Effector memory CD8-positive, alpha-beta T cell (primary cell): ENCODE data around the gene CMYA5.

ENCODE experiments used
- ATAC-seq: fragments of 150-1000 bp; cut with Tn5 transposase; replicated peaks from 2 replicates; pipeline ENCODE4 v1.10.0; 2021; ENCODE audit warnings: mild to moderate bottlenecking, moderate library complexity
- DNase-seq, 3 experiments: peaks; one replicate each; pipeline ENCODE4 v3.0.0; 2021
- H3K27ac Mint-ChIP-seq, 2 donors: one replicate each; pipeline ENCODE4 v1.8.0; 2022; ENCODE audit warnings: mild to moderate bottlenecking in 2 of 2, mixed read lengths in 2 of 2, moderate library complexity in 2 of 2
- H3K27me3 Mint-ChIP-seq, 2 donors: one replicate each; pipeline ENCODE4 v1.8.0; 2022; ENCODE audit warnings: mixed read lengths in 2 of 2
- H3K36me3 Mint-ChIP-seq: one replicate; pipeline ENCODE4 v1.8.0; 2022; ENCODE audit warnings: mild to moderate bottlenecking, moderate library complexity, mixed read lengths; ENCODE audit not compliant: insufficient read depth
- H3K4me1 Mint-ChIP-seq, 2 donors: one replicate each; pipeline ENCODE4 v1.8.0; 2022; ENCODE audit warnings: low read depth in 2 of 2, mixed read lengths in 2 of 2
- H3K4me3 Mint-ChIP-seq, 2 donors: one replicate each; pipeline ENCODE4 v1.8.0; 2022; ENCODE audit warnings: mild to moderate bottlenecking in 2 of 2, mixed read lengths in 2 of 2, moderate library complexity in 2 of 2
- H3K9me3 Mint-ChIP-seq, 2 donors: one replicate each; pipeline ENCODE4 v1.8.0; 2022; ENCODE audit warnings: mixed read lengths in 2 of 2

The CMYA5 gene

DNA sequence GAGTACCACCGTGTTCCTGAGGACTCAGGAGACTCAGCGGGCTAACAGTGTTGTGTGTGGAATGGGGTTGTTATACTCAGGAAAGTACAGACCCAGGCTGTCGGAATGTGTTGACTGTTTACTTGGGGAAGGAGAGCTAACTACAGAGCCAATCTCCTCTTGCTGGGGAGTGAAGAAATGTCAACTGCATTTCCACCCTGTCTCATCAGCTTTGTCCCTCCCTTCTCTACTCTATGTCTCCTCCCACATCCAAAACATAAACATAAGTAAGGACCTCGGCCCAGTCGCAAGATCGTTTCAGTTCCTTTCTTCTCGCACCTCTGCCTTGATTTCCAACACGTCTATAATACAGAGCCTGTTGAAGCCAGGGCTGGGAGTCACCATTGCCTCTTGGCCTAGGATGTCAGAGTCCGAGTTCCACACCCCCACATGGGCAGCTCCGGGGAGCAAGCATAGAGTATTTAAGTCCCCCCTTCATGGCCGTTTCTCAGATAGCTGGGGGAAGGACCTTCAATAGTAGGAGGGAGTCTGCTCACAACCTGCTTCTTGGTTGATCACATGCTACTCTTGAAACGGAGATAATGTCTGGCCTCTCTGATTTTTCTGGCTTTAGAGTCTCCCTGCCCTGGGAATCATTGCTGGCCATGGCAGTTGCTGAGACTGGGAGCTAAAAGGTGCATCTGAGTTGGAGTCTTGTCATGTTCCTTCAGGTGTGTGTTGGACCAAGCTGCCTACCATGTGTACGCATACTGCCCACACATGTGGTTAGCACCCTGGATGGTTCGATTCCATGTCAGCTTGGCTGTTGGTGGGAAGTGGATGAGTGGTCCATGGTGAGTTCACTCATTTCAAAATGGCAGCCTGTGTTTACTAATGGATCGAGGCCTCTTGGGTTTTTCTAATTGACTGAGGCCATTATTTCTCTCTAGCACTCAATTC, 154.1 kb downstream of the CMYA5 start:
- Mint-ChIP-seq H3K27ac (no peak overlapping the region), H3K27me3 (peaks cover 23 to 65% of the 10 kb centered on the region in 2 donors), H3K4me1 (no peaks in the 10 kb centered on the region), H3K9me3 (no peaks in the 10 kb centered on the region), H3K36me3 (no peaks in the 10 kb centered on the region), H3K4me3 (no peak overlapping the region)
- no peak for ATAC-seq
- no peak for DNase-seq

DNA sequence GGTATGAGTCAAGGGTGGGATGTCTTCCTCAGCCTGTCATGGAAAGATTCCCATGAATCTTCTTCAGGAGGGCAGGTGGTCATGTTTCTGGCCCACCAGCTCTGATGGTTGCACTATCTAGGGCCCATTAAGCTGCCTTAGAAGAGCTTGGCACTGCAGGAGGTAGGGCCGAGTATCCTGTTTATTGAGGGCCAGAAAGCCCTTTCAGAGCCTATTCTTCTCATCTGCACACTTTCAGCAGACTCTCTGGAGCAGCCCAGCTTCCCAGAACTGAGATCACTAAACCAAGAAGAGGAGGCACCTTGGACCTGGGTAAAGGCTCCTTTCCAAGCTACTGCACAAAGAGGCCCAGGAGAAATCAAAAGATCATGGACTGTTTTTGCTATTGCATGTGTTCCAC, 154.9 kb downstream of the CMYA5 start:
- no peak overlapping the region for H3K27ac Mint-ChIP-seq
- no peaks in the 10 kb centered on the region for H3K9me3 Mint-ChIP-seq
- no peaks in the 10 kb centered on the region for H3K36me3 Mint-ChIP-seq
- peaks cover 24 to 65% of the 10 kb centered on the region in 2 donors for H3K27me3 Mint-ChIP-seq
- H3K4me1 Mint-ChIP-seq, result no peaks in the 10 kb centered on the region
- ATAC-seq, result no peak
- no peak overlapping the region for H3K4me3 Mint-ChIP-seq
- DNase-seq, result no peak

DNA sequence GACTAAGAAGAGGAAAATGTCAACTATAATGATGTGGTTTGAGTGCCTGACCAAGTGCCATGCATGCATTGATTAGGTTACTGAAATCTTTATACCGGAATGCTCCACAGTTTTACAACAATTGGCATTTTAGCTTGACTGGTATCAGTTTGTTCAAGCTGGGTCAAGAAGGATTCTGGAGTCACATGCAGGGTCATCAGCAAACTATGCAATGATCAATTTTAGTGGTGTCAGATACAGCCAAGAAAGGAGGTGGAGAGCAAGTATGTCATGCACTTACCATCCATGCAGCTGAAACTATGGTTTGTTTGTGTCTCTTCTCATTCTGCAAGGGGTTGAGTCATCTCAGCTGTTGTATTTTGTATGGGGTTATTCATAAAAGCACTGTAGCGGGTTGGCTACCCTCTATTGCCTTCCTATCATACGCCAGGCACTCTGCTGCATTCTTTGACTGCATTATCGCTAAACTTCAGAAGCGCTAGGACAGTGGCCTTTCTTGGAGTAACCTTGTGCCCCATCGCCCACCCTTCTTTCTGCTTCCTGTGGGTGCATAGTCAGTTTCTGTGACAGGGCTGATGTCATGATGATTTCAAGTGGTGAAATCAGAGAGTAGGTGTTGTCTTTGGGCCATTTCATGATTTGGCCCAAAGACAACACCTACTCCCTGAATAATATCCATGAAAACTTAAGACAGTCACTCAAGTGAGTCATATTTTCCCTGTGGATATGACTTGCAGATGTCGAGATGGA, 156.0 kb downstream of the CMYA5 start:
- no peak for ATAC-seq
- H3K4me1 Mint-ChIP-seq, result no peaks in the 10 kb centered on the region
- DNase-seq, result no peak
- H3K9me3 Mint-ChIP-seq, result no peaks in the 10 kb centered on the region
- no peaks in the 10 kb centered on the region for H3K36me3 Mint-ChIP-seq
- no peak overlapping the region for H3K4me3 Mint-ChIP-seq
- peaks cover 19 to 56% of the 10 kb centered on the region in 2 donors for H3K27me3 Mint-ChIP-seq
- no peak overlapping the region for H3K27ac Mint-ChIP-seq

DNA sequence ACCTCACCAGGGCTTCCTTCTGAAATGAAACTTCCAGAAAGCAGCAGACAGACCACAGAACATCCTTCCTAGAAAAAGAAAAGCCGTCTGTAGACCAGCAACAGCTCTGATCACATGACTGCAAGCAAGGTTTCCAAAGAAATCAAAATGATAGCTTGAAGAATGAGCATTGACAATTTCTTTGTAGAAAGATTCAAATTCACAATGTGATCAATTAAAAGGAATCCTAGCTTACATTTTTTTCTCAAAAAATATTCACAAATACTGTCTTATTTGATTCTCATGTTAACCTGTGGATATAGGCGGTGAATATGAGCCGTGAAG, 156.5 kb downstream of the CMYA5 start:
- no peak overlapping the region for H3K4me3 Mint-ChIP-seq
- H3K4me1 Mint-ChIP-seq, result no peaks in the 10 kb centered on the region
- no peak overlapping the region for H3K27ac Mint-ChIP-seq
- H3K36me3 Mint-ChIP-seq, result no peaks in the 10 kb centered on the region
- H3K27me3 Mint-ChIP-seq, result peaks cover 18 to 52% of the 10 kb centered on the region in 2 donors
- ATAC-seq (no peak), DNase-seq (no peak)
- no peaks in the 10 kb centered on the region for H3K9me3 Mint-ChIP-seq

DNA sequence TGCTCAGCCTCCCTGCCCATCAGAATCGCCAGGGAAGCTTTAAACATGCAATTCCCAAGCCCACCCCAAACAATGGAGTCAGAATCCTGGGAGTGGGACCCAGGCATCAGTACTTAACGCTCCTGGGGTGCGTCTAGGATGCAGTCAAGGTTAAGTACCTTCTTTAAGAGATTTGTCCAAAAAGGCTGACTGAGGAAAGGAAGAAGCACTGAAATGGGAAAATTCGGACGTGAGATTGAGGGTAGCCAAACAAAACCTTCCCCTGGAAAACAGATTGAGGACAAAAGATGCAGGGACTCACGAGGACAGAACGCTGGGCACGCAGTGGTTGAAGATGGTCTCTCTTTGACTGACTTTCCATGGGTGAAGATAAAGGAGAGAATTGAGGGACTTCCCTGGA, 157.9 kb downstream of the CMYA5 start:
- DNase-seq, result no peak
- Mint-ChIP-seq H3K9me3 (no peaks in the 10 kb centered on the region), H3K27me3 (peaks cover 18 to 45% of the 10 kb centered on the region in 2 donors), H3K27ac (no peak overlapping the region), H3K36me3 (no peaks in the 10 kb centered on the region), H3K4me3 (no peak overlapping the region), H3K4me1 (no peaks in the 10 kb centered on the region)
- no peak for ATAC-seq

DNA sequence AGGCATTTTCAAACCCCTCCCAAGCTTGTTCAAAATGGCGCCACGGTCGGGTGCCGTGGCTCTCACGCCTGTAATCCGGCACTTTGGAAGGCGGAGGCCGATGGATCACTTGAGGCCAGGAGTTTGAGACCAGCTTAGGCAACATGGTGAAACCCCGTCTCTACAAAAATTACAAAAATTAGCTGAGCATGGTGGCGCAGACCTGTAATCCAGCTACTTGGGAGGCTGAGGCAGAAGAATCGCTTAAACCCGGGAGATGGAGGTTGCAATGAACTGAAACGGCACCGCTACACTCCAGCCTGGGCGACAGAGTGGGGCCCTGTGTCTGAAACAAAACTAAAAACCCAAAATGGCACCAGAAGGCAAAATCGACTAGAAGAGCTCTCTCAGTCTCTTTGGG, 159.4 kb downstream of the CMYA5 start:
- Mint-ChIP-seq H3K36me3 (no peaks in the 10 kb centered on the region), H3K4me1 (no peaks in the 10 kb centered on the region), H3K9me3 (no peaks in the 10 kb centered on the region), H3K4me3 (no peak overlapping the region), H3K27ac (no peak overlapping the region), H3K27me3 (peaks cover 18 to 31% of the 10 kb centered on the region in 2 donors)
- ATAC-seq (no peak), DNase-seq (no peak)
